ENCODE results near the gene TREX2.
A peak's percentile ranks its signal among the peaks of the same experiment; 100 is the strongest.

DNA sequence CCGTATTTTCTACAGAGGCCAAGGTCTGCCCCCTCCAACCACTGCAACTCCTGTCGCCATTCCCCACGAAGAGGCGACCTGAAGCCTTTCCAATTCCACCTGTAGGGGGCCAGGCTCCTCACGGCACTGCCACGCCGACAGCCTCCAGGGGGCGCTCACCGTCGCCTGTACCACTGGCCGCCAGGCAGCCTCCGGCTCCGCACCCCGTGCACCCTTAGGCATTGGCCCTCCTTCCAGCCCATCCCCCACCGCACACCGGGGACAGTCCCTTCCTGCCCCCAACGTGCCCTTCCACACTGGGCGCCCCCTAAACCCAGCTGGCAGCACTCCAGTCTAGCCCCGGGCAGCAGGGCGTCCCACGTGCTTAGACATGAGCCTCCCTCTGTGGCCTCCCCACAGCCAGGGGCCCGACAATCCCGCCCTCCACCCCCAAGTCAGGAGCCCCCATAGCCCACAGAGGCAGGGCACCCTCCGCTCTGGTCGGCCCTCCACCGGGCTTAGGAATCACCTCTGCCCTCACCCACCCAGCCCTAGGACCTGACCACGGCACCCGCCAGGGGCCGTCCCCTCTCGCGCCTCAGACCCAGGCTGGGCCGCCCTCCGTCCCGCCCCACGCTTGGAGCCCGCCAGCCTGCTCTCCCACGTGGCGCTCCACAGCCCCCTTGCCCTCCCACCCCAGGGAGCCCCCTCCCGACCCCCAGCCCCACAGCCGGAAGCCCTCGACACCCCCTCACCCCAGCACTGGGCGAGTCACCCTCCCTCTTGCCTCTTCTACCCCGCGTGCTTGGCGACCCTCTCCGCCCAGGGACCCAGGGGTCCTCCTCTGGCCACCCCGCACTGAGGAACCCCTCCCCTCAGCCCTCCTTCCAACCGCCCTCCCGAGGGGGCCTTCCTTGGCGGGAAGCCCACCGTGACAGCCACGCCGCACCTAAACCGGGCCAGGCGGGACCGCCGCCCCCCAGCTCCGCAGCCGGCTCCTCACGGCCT lies 45.4 kb downstream of the TREX2 start:
- TF ChIP-seq, protein P1, sequence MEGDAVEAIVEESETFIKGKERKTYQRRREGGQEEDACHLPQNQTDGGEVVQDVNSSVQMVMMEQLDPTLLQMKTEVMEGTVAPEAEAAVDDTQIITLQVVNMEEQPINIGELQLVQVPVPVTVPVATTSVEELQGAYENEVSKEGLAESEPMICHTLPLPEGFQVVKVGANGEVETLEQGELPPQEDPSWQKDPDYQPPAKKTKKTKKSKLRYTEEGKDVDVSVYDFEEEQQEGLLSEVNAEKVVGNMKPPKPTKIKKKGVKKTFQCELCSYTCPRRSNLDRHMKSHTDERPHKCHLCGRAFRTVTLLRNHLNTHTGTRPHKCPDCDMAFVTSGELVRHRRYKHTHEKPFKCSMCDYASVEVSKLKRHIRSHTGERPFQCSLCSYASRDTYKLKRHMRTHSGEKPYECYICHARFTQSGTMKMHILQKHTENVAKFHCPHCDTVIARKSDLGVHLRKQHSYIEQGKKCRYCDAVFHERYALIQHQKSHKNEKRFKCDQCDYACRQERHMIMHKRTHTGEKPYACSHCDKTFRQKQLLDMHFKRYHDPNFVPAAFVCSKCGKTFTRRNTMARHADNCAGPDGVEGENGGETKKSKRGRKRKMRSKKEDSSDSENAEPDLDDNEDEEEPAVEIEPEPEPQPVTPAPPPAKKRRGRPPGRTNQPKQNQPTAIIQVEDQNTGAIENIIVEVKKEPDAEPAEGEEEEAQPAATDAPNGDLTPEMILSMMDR (IDR thresholded peaks at IDR 0.05), result peak in 3 of 4 experiments; percentile 38 to 57 (median 47)
- TF ChIP-seq POLR2A (IDR thresholded peaks at IDR 0.05) (no peak), EP300 (IDR thresholded peaks at IDR 0.05) (no peak)

Data from gastroesophageal sphincter (tissue), 3 donors.